Suprapubic skin (tissue), 4 donors: ENCODE data around the gene TSKS. TPM values are rescaled to one million over a fixed set of nuclear protein-coding genes. Genes with fewer than 3 reads are reported as not detected.

ENCODE experiments used
- DNase-seq, 2 donors: peaks; one replicate each; pipeline ENCODE4 v3.0.0-alpha.2; 2019; ENCODE audit warnings: low spot score in 2 of 2
- H3K27ac ChIP-seq: fragments of 200-600 bp; sonication (generic); one replicate; pipeline ENCODE4 v1.5.1; 2019
- H3K27me3 ChIP-seq: fragments of 200-600 bp; sonication (generic); one replicate; pipeline ENCODE4 v1.5.1; 2019
- H3K36me3 ChIP-seq: fragments of 200-600 bp; sonication (generic); one replicate; pipeline ENCODE4 v1.5.1; 2019
- H3K4me1 ChIP-seq: fragments of 200-600 bp; sonication (generic); one replicate; pipeline ENCODE4 v1.5.1; 2019
- H3K4me3 ChIP-seq: fragments of 200-600 bp; sonication (generic); one replicate; pipeline ENCODE4 v1.5.1; 2019; ENCODE audit warnings: mild to moderate bottlenecking
- H3K9me3 ChIP-seq: fragments of 200-600 bp; sonication (generic); one replicate; pipeline ENCODE4 v1.5.1; 2019
- EP300 ChIP-seq: sonication (generic); formaldehyde crosslinking; IDR thresholded peaks from one replicate; pipeline ENCODE4 v1.6.1; 2017; ENCODE audit warnings: antibody characterized with exemption
- POLR2A ChIP-seq, 2 donors: fragments of 450-650 bp; IDR thresholded peaks; one replicate each; pipeline ENCODE4 v1.6.1; 2017; ENCODE audit warnings: antibody characterized with exemption in 2 of 2, mild to moderate bottlenecking in 2 of 2, moderate library complexity in 2 of 2
- POLR2AphosphoS5 ChIP-seq, 3 donors: sonication (generic); formaldehyde crosslinking; IDR thresholded peaks; one replicate each; pipeline ENCODE4 v1.6.1; 2017; ENCODE audit warnings: antibody characterized with exemption in 3 of 3
- WGBS: methylation state at CpG from one replicate; pipeline ENCODE4 v1.1.5; 2018; 5-methylcytosine and 5-hydroxymethylcytosine counted together
- total RNA-seq, 4 donors: library from RNA; depleted of rRNA; stranded (reverse); fragments of >200 nt; gene quantifications; one replicate each; pipeline ENCODE4 v1.1.0, GENCODE V29; 2016
- TF ChIP-seq, protein P1 (sequence below), 2 donors: fragments of 200-600 bp in 1 of 2; fragments of 450-650 bp in 1 of 2; sonication (generic) in 1 of 2; IDR thresholded peaks; one replicate each; pipeline ENCODE4 v1.5.1; 2016 to 2019; ENCODE audit warnings: antibody characterized with exemption in 2 of 2, mild to moderate bottlenecking in 1 of 2, moderate library complexity in 1 of 2

TSKS gene
- total RNA-seq, 4 donors from 2014 or later: 1.7 to 2.5 TPM; not detected in 2

DNA sequence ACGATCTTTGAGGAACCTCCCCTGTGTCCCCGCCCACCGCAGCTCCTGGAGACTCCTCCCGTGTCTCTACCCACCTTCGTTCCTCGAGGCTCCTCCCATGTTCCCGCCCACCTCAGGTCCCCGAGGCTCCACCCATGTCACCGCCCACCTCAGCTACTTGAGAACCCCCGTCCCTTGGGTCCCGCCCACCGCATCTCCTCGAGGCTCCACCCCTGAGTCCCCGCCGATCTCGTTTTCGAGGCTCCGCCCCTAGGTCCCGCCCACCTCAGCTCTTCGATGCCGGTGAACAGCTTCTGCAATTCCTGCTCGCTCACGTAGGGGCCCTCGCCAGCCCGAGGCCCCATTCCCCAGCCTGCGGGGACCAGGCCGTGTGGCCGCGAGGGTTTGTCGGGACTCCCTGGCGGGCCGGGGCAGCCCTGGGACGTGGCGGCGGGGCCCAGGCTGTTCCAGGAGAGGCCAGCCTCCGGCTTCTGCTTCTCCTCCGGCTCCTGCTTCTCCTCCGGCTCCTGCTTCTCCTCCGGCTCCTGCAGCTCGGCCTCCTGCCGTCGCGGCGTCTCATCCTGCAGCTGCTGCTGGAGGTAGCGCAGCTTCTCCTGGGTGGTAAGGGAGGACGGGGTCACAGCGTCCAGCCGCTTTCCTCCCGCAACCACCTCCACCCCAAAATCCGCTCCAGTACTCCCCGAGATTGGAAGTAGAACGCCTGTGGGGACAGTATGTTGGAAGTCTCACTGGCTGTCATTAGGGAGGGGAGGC, 16.7 kb downstream of the TSKS start:
- 57% methylated on average over 34 of the region's 52 CpGs for WGBS
- peak; percentile 75 to 81 for DNase-seq

DNA sequence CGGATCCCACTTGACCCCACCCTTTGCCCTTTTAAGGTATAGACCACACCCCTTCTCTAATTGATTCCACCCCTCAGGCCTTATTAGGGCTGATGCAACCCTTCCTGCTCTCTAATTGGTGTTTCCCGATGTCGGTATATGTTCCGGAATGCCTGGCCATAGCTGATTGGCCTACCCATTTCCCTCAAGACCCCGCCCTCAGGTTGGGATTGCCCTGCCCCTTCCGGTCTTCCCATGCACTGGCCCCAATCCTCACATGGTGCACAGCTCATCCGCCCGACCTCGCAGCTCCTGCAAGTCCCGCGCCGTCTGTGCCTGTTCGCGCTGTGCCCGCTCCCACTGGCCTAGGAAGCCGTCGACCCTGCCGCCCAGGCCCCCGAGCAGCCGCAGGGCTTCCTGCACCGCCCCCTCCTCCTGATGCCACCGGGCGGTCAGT, 18.1 kb downstream of the TSKS start:
- H3K36me3 ChIP-seq: no peaks in the 10 kb centered on the region
- no peaks in the 10 kb centered on the region for H3K27me3 ChIP-seq
- H3K9me3 ChIP-seq: no peaks in the 10 kb centered on the region
- H3K4me3 ChIP-seq: no peak overlapping the region
- no peak overlapping the region for H3K27ac ChIP-seq
- H3K4me1 ChIP-seq: peaks cover 2% of the 10 kb centered on the region
- no peak for TF ChIP-seq EP300
- no peak for DNase-seq
- WGBS: 96% methylated on average over 23 of the region's 23 CpGs

More for the DNA sequence above, 16.7 kb downstream of the TSKS start:
- TF ChIP-seq POLR2A (IDR thresholded peaks at IDR 0.05) (no peak), POLR2AphosphoS5 (IDR thresholded peaks at IDR 0.05) (no peak), EP300 (no peak)
- TF ChIP-seq, protein P1, sequence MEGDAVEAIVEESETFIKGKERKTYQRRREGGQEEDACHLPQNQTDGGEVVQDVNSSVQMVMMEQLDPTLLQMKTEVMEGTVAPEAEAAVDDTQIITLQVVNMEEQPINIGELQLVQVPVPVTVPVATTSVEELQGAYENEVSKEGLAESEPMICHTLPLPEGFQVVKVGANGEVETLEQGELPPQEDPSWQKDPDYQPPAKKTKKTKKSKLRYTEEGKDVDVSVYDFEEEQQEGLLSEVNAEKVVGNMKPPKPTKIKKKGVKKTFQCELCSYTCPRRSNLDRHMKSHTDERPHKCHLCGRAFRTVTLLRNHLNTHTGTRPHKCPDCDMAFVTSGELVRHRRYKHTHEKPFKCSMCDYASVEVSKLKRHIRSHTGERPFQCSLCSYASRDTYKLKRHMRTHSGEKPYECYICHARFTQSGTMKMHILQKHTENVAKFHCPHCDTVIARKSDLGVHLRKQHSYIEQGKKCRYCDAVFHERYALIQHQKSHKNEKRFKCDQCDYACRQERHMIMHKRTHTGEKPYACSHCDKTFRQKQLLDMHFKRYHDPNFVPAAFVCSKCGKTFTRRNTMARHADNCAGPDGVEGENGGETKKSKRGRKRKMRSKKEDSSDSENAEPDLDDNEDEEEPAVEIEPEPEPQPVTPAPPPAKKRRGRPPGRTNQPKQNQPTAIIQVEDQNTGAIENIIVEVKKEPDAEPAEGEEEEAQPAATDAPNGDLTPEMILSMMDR (IDR thresholded peaks at IDR 0.05): no peak
- H3K27me3 ChIP-seq: no peaks in the 10 kb centered on the region
- H3K27ac ChIP-seq: no peak overlapping the region
- no peaks in the 10 kb centered on the region for H3K9me3 ChIP-seq
- no peaks in the 10 kb centered on the region for H3K36me3 ChIP-seq
- no peak overlapping the region for H3K4me3 ChIP-seq
- H3K4me1 ChIP-seq: no peaks in the 10 kb centered on the region

DNA sequence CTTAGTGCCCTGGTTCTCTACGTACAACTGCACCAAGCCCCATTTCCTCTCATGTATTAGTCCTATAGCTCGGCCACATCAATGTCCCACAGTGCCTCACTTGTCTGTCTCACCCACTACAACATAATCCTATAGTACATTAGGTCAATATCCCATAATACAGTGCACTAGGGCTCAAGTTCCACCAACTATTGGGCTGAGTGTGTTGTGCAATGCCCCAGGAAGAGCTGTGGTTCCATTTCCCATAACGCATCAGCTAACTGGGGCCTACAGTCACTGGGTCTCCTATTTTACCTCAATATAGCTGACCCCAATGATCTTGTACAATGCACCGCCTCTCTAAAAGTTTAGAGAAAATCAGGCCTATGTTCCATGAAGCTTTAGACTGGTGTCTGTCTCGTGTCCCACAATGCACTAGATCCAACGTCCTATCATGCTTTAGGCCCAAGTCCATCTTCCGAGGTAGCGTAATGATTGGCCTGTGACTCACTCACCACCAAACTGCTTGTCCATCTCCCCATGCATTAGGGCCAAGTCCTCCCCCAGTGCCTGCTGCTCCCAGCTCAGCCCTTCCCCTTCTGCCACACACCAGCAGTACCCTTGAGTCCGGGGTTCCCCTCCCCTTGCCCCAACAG, 21.8 kb downstream of the TSKS start:
- no peak overlapping the region for H3K4me3 ChIP-seq
- H3K9me3 ChIP-seq: no peaks in the 10 kb centered on the region
- H3K36me3 ChIP-seq: no peaks in the 10 kb centered on the region
- H3K27ac ChIP-seq: no peak overlapping the region
- TF ChIP-seq, protein P1 (IDR thresholded peaks at IDR 0.05): no peak
- TF ChIP-seq POLR2AphosphoS5 (IDR thresholded peaks at IDR 0.05) (no peak), EP300 (no peak), POLR2A (IDR thresholded peaks at IDR 0.05) (no peak)
- DNase-seq: no peak
- 91% methylated on average over 5 of the region's 9 CpGs for WGBS
- peaks cover 3% of the 10 kb centered on the region for H3K4me1 ChIP-seq
- H3K27me3 ChIP-seq: no peaks in the 10 kb centered on the region

DNA sequence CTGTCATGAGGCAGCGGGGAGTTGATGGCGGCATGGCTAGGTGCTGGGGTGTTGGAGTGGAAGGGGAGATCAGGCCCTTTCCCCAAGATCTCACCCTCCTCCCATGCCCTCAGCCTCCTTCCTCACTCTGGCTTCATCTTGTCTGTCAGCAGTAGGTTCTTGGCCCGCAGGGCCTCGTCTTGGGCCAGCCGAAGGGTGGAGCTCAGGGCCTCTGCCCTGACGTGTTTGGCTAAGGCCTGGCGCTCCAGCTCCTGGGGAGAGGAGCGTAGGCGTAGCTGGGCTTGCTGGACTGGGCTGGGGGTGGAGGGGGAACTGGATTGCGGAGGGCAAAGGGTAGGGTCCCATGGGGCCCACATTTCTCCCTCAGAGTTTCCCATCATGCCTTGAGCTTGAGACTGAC, 23.2 kb downstream of the TSKS start:
- DNase-seq: no peak
- TF ChIP-seq, protein P1 (IDR thresholded peaks at IDR 0.05): no peak
- TF ChIP-seq POLR2A (IDR thresholded peaks at IDR 0.05): no peak
- no peak for TF ChIP-seq POLR2AphosphoS5 (IDR thresholded peaks at IDR 0.05)
- no peak for TF ChIP-seq EP300
- peaks cover 3% of the 10 kb centered on the region for H3K4me1 ChIP-seq
- H3K36me3 ChIP-seq: no peaks in the 10 kb centered on the region
- WGBS: 59% methylated on average over 10 of the region's 10 CpGs
- H3K27ac ChIP-seq: no peak overlapping the region
- no peak overlapping the region for H3K4me3 ChIP-seq
- no peaks in the 10 kb centered on the region for H3K9me3 ChIP-seq
- H3K27me3 ChIP-seq: no peaks in the 10 kb centered on the region

DNA sequence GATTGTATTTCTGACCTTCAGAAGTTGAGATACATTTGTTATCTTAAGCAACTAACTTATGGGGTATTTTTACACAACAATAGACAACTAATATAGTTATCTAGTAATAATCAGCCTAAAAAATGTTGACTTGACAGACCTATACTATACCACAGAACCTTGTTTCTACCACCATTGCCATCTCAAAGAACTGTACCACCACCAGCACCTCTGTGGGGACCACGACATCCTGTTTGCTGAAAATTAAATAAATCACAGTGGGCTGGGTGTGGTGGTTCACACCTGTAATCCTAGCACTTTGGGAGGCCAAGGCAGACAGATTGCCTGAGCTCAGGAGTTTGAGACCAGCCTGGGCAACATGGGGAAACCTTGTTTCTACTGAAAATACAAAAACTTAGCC, 24.0 kb downstream of the TSKS start:
- Histone ChIP-seq H3K27ac (no peak overlapping the region), H3K27me3 (no peaks in the 10 kb centered on the region)
- TF ChIP-seq, protein P1 (IDR thresholded peaks at IDR 0.05): no peak
- no peak for TF ChIP-seq POLR2AphosphoS5 (IDR thresholded peaks at IDR 0.05)
- no peak for TF ChIP-seq POLR2A (IDR thresholded peaks at IDR 0.05)
- TF ChIP-seq EP300: no peak

More for the DNA sequence above, 24.0 kb downstream of the TSKS start:
- Histone ChIP-seq H3K4me3 (no peak overlapping the region), H3K9me3 (no peaks in the 10 kb centered on the region), H3K36me3 (no peaks in the 10 kb centered on the region), H3K4me1 (peaks cover 3% of the 10 kb centered on the region)
- DNase-seq: no peak
- WGBS: 83% methylated on average over 1 of the region's 1 CpG
